Activated CD8-positive, alpha-beta memory T cell treated with anti-CD3 and anti-CD28 coated beads, Interleukin-2, amount 50 U/mL, for 48 hours (primary cell): ENCODE results near the gene EPHB2.

ENCODE experiments used
- DNase-seq: peaks from one replicate; pipeline ENCODE4 v3.0.0-alpha.2; 2020

EPHB2 gene

GRCh38 chr1:22865736-22866135 lies 155.1 kb downstream of the EPHB2 start:
- DNase-seq: no peak

- DNase-seq: no peak
Measured at GRCh38 chr1:22866868-22867267, 156.2 kb downstream of the EPHB2 start.

GRCh38 chr1:22868331-22868730 lies 157.7 kb downstream of the EPHB2 start:
- DNase-seq: no peak

GRCh38 chr1:22869325-22869724 lies 158.7 kb downstream of the EPHB2 start:
- DNase-seq: no peak

- DNase-seq: no peak
Measured at GRCh38 chr1:22870201-22870871, 159.7 kb downstream of the EPHB2 start.

GRCh38 chr1:22872981-22873664 lies 162.5 kb downstream of the EPHB2 start:
- DNase-seq: no peak

GRCh38 chr1:22874785-22875184 lies 164.1 kb downstream of the EPHB2 start:
- no peak for DNase-seq

- DNase-seq: no peak
Measured at GRCh38 chr1:22875241-22875640, 164.6 kb downstream of the EPHB2 start.

GRCh38 chr1:22875841-22876240 lies 165.2 kb downstream of the EPHB2 start:
- no peak for DNase-seq

- DNase-seq: no peak
Measured at GRCh38 chr1:22876359-22877111, 165.9 kb downstream of the EPHB2 start.

- DNase-seq: no peak
Measured at GRCh38 chr1:22877112-22877915, 166.7 kb downstream of the EPHB2 start.

- DNase-seq: no peak
Measured at GRCh38 chr1:22877980-22878379, 167.3 kb downstream of the EPHB2 start.

- DNase-seq: no peak
Measured at GRCh38 chr1:22878626-22879025, 168.0 kb downstream of the EPHB2 start.

GRCh38 chr1:22879445-22879844 lies 168.8 kb downstream of the EPHB2 start:
- no peak for DNase-seq

- no peak for DNase-seq
Measured at GRCh38 chr1:22880174-22880601, 169.5 kb downstream of the EPHB2 start.

- no peak for DNase-seq
Measured at GRCh38 chr1:22883406-22883805, 172.8 kb downstream of the EPHB2 start.

GRCh38 chr1:22884806-22885530 lies 174.3 kb downstream of the EPHB2 start:
- no peak for DNase-seq

- no peak for DNase-seq
Measured at GRCh38 chr1:22886211-22886610, 175.6 kb downstream of the EPHB2 start.

- no peak for DNase-seq
Measured at GRCh38 chr1:22887491-22887890, 176.9 kb downstream of the EPHB2 start.

GRCh38 chr1:22888320-22889075 lies 177.9 kb downstream of the EPHB2 start:
- no peak for DNase-seq

GRCh38 chr1:22889213-22889827 lies 178.7 kb downstream of the EPHB2 start:
- no peak for DNase-seq
